ENCODE data around the gene KRTAP4-9.
"Not testable (repeated sequence)": the region's sequence is repeated elsewhere in the genome, so short reads cannot be mapped to it uniquely, and the experiment has no call there.

KRTAP4-9 gene

DNA sequence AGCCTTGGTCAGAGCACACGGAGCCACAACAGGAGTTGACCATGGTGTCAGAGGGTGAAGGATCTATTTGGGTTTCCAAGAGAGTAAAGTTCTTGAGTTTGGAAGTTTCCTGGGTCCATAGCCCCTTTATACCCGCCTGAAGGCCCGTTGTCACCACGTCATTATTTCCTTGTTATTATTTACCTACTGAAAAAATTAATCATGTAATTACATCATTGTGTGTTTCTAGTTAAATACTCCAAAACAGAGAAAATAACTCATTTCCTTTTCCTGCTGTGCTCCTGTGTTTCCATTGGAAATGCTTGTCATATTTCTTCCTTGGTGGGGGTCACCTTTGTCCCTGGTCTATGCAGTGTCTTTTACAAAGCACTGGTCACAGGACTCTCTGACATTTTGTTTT is 7.1 kb upstream of the KRTAP4-9 start, which contains the start of gene KRTAP4-8:
TSS of gene KRTAP4-8 (minus strand) at position 101 of the 400 bp plus-strand sequence. CDS start at position 43, 58 bp downstream.
- no peak for DNase-seq (ENCODE audit: low read depth)

- no peak for DNase-seq (ENCODE audit: low read depth)
Observed at GRCh38 chr17:41098481-41098880, 6.7 kb upstream of the KRTAP4-9 start.

DNA sequence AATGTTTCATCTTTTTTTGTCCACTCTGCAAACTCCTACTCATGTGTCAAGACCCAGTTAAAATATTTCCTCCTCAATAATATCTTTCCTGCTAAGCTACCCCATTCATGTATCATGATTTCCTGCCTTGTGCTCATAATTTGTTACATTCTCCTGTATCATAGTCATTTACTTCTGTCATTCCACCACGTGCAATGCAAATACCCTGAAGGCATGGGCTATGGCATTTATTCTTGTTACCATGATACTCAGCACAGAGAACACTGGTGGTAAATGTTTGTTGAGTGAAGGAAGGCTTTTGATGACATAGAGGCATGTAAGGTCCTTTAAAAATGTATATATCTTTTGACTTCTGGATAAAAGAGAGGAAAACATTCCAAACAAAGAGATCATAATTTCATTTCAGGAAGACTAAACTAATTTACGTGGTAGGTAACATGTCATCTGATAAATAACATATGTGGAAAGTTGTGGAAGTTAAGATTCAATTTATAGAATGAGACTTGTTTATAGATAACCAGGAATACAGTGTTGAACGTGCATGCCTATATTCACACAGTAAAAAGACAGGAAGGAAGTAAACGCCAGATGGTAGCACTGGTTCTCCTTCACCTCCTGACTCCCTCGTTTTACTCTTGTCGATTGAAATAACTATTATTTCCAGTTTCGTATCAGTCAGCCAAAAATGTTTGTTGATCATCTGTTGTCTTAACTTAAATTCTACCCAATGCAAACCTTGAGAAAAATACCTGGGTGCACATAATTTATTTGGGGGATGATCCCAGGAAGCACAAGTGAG is 5.3 kb upstream of the KRTAP4-9 start:
- peak; percentile 79 for DNase-seq (ENCODE audit: low read depth)

GRCh38 chr17:41101586-41102259 is 3.5 kb upstream of the KRTAP4-9 start, which contains the start of gene KRTAP4-16:
Gene KRTAP4-16 (minus strand): TSS chr17:41102209. CDS start chr17:41102209, 0 bp downstream.
- no peak for DNase-seq (ENCODE audit: low read depth)

- no peak for DNase-seq (ENCODE audit: low read depth)
Observed at GRCh38 chr17:41103896-41104295, 1.3 kb upstream of the KRTAP4-9 start.

DNA sequence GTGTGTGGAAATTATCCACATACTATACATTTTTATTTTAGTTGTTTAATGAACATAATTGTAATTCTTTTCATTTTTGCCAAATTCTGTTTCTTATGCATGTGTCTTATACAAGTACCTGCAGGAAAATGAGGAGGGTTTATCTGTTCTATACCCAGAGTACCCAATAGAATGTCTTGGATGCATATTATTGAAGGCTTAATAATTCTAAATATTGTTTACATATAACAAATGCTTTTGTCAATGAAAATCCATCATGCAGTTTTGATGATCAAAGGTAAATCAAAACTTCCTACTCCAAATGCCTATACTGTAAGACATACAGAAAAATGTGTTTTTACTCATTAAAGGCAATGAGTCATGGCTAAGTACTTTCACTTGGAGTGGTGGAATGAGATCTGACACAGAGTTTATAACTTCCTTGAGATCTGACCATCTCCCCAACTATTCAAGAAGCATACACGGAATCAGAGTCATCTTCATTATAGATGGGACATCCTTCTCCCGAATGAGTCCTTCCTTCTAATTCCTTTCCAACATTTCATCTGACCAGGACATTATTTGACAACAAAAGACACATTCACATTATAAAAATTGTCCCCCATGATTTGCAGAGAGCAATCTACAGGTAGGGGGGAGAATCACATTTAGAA is 677 bp upstream of the KRTAP4-9 start:
- DNase-seq (ENCODE audit: low read depth) = not testable (repeated sequence)

GRCh38 chr17:41107941-41108450 is 2.8 kb downstream of the KRTAP4-9 start:
- DNase-seq (ENCODE audit: low read depth) = no peak

GRCh38 chr17:41108728-41109386 is 3.7 kb downstream of the KRTAP4-9 start:
- DNase-seq (ENCODE audit: low read depth) = not testable (repeated sequence)

- DNase-seq (ENCODE audit: low read depth) = no peak
Observed at GRCh38 chr17:41111151-41111885, 6.1 kb downstream of the KRTAP4-9 start.

DNA sequence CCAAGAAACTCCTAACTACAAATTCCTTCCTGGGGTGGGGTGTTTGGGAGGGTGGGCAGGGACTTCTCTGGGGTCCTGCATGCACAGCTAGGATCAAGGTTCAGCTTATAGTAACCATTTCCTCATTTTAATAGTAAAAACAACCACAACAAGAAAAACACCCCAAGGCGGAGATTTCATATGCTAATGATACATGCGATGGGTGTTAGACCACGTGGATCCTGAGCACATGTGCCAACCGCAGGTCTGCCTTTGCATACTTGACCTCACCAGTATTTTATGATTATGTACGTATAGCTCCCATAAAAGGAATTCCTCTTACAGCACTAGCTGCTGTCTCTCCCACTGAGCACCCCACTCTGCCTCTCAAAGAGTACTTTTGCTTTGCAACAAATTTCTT is 11.1 kb downstream of the KRTAP4-9 start:
- no peak for DNase-seq (ENCODE audit: low read depth)

- DNase-seq (ENCODE audit: low read depth) = not testable (repeated sequence)
Observed at GRCh38 chr17:41117846-41118386, 12.7 kb downstream of the KRTAP4-9 start, which contains the start of gene KRTAP4-11. Gene KRTAP4-11 (minus strand): TSS chr17:41118373. CDS start chr17:41118315, 58 bp downstream.

DNA sequence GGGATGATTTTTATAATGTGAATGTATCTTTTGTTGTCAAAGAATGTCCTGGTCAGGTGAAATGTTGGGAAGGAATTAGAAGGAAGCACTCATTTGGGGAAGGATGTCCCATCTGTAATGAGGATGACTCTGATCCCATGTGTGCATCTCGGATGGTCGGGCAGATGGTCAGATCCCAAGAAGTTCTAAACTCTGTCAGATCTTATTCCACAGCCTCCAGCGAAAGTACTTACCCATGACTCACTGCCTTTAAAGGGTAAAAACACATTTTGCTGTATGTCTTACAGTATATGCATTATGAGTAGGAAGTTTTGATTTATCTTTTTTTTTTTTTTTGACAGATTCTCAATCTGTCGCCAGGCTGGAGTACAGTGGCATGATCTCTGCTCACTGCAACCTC is 13.5 kb downstream of the KRTAP4-9 start:
- DNase-seq (ENCODE audit: low read depth) = no peak

- not testable (repeated sequence) for DNase-seq (ENCODE audit: low read depth)
Observed at GRCh38 chr17:41119696-41120690, 14.8 kb downstream of the KRTAP4-9 start.

DNA sequence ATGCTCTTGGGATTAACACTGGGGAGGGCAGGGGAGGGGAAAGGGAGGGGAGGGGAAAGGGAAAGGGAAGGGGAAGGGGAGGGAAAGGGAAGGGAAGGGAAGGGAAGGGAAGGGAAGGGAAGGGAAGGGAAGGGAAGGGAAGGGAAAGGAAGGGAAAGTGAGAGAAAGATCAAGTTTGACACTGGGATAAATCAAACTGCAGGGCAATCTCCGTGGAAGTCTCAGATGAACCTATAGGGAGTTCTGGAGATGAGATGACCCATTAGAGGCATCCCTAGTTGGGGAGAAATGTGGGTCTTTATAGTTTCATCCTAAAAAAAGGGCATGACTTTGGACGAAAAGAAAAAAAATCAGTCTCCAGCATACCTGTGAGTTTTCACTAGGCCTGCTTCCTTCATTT is 16.6 kb downstream of the KRTAP4-9 start:
- DNase-seq (ENCODE audit: low read depth) = no peak

- not testable (repeated sequence) for DNase-seq (ENCODE audit: low read depth)
Observed at GRCh38 chr17:41123292-41123990, 18.3 kb downstream of the KRTAP4-9 start.

DNA sequence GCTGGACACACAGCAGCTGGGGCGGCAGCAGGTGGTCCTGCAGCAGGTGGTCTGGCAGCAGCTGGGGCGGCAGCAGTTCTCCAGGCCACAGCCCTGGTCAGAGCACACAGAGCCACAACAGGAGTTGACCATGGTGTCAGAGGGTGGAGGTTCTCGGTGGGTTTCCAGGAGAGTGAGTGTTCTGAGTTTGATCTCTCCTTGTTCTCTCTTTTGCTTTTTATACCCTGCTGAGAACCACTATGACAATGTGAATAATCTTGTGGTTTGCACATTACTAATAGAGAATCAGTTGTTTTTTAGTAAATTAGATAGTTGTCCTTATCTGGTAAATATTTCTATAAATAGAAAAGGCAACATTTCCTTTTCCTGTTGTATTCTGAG is 18.8 kb downstream of the KRTAP4-9 start, which contains the start of gene KRTAP4-12:
TSS of gene KRTAP4-12 (minus strand) at position 192 of the 381 bp plus-strand sequence. CDS start at position 132, 60 bp downstream.
- DNase-seq (ENCODE audit: low read depth) = not testable (repeated sequence)

DNA sequence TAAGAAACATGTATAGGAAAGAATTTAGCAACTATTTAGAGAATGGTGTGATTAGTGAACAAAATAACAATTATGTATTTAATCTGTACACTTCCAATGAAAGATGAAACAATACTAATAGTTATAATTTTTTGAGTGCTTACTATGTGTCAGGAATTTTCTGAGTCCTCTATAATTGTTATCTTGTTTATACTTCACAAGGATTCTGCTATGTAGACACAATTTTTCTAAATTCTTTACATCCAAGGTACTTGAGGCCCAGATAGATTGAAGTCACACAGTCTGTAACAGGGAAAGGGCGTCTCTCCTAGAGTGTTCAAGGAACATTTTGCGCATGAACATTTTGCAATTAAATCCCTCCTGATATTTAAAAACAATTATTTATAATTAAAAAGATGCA is 19.9 kb downstream of the KRTAP4-9 start:
- no peak for DNase-seq (ENCODE audit: low read depth)

- DNase-seq (ENCODE audit: low read depth) = no peak
Observed at GRCh38 chr17:41126412-41126811, 21.2 kb downstream of the KRTAP4-9 start.

GRCh38 chr17:41127371-41127770 is 22.2 kb downstream of the KRTAP4-9 start:
- no peak for DNase-seq (ENCODE audit: low read depth)
